DND-41 (cell line): Measurements from ENCODE around the gene NAT9.

Experiments
- ATAC-seq: fragments of 200-7000 bp; cut with Tn5 transposase; 3 replicates; pipeline ENCODE4 v1.9.1; 2021; ENCODE audit warnings: low read depth; ENCODE audit not compliant: insufficient read depth
- DNase-seq: peaks from one replicate; pipeline ENCODE4 v3.0.0-alpha.2; 2020
- H2AFZ ChIP-seq: 2 replicates; pipeline ENCODE4 v1.6.0; 2012; ENCODE audit warnings: low read depth, low read length
- H3K27ac ChIP-seq: 2 replicates; pipeline ENCODE4 v1.5.1; 2012; ENCODE audit warnings: low read length, inconsistent platforms
- H3K27me3 ChIP-seq: fragments of 200-600 bp; sonication (generic); 2 replicates; pipeline ENCODE4 v1.6.0; 2012; ENCODE audit warnings: low read length, mild to moderate bottlenecking, inconsistent platforms; ENCODE audit not compliant: insufficient read depth, poor library complexity
- H3K36me3 ChIP-seq: 2 replicates; pipeline ENCODE4 v1.5.1; 2012; ENCODE audit warnings: low read length, inconsistent platforms; ENCODE audit not compliant: insufficient read depth
- H3K4me1 ChIP-seq: 2 replicates; pipeline ENCODE4 v1.5.1; 2012; ENCODE audit warnings: mild to moderate bottlenecking, low read length; ENCODE audit not compliant: insufficient read depth
- H3K4me2 ChIP-seq: 2 replicates; pipeline ENCODE4 v1.6.0; 2012; ENCODE audit warnings: mild to moderate bottlenecking, moderate library complexity, low read length, inconsistent platforms; ENCODE audit not compliant: insufficient read depth
- H3K4me3 ChIP-seq, 2 experiments: fragments of 200-600 bp in 1 of 2; shearing (Covaris generic) in 1 of 2; 2 replicates each; pipeline ENCODE4 v1.5.1; 2012 to 2016; ENCODE audit warnings: inconsistent platforms in 2 of 2, low read length in 2 of 2, mild to moderate bottlenecking in 2 of 2, low read depth in 1 of 2, moderate library complexity in 1 of 2
- H3K79me2 ChIP-seq: 2 replicates; pipeline ENCODE4 v1.6.0; 2012; ENCODE audit warnings: low read length, inconsistent platforms; ENCODE audit not compliant: insufficient read depth
- H3K9ac ChIP-seq: 2 replicates; pipeline ENCODE4 v1.6.0; 2012; ENCODE audit warnings: low read depth, mild to moderate bottlenecking, inconsistent platforms, low read length, moderate library complexity
- H3K9me3 ChIP-seq: 2 replicates; pipeline ENCODE4 v1.5.1; 2012; ENCODE audit warnings: low read length, moderate library complexity, mild to moderate bottlenecking, inconsistent platforms; ENCODE audit not compliant: insufficient read depth, severe bottlenecking
- H4K20me1 ChIP-seq: 2 replicates; pipeline ENCODE4 v1.6.0; 2012; ENCODE audit warnings: low read length; ENCODE audit not compliant: insufficient read depth
- CTCF ChIP-seq: IDR thresholded peaks from 2 replicates; pipeline ENCODE4 v1.5.1; 2012; ENCODE audit warnings: borderline replicate concordance, low read length, moderate library complexity, mild to moderate bottlenecking; ENCODE audit not compliant: poor library complexity, severe bottlenecking; ENCODE audit errors: extremely low read depth
- EZH2 ChIP-seq: IDR thresholded peaks from 3 replicates; pipeline ENCODE4 v1.6.1; 2012; ENCODE audit warnings: borderline replicate concordance, low read depth, mild to moderate bottlenecking, moderate library complexity, low read length, inconsistent platforms; ENCODE audit not compliant: severe bottlenecking

NAT9 gene

GRCh38 chr17:74722782-74723181, 53.4 kb downstream of the NAT9 start:
- Histone ChIP-seq H3K9ac (no peak overlapping the region), H3K27ac (no peak overlapping the region), H2AFZ (no peak overlapping the region), H3K4me1 (no peaks in the 10 kb centered on the region), H3K79me2 (no peaks in the 10 kb centered on the region), H4K20me1 (no peaks in the 10 kb centered on the region), H3K4me3 (no peak overlapping the region), H3K9me3 (no peaks in the 10 kb centered on the region), H3K36me3 (no peaks in the 10 kb centered on the region), H3K27me3 (no peaks in the 10 kb centered on the region), H3K4me2 (no peak overlapping the region)
- TF ChIP-seq CTCF (no peak), EZH2 (no peak)
- no peak for ATAC-seq
- no peak for DNase-seq
